GM12892 (cell line): Measurements from ENCODE around the gene IRX4.

Experiments
- POLR2A ChIP-seq: IDR thresholded peaks from 2 replicates; pipeline ENCODE4 v1.6.1; 2011; ENCODE audit warnings: low read depth, low read length, control low read depth
- POLR2AphosphoS5 ChIP-seq: IDR thresholded peaks from 2 replicates; pipeline ENCODE4 v1.6.1; 2011; ENCODE audit warnings: low read depth, low read length, control low read depth
- TAF1 ChIP-seq: IDR thresholded peaks from 2 replicates; pipeline ENCODE4 v1.6.1; 2011; ENCODE audit warnings: low read depth, mild to moderate bottlenecking, control low read depth, low read length, borderline replicate concordance

DNA sequence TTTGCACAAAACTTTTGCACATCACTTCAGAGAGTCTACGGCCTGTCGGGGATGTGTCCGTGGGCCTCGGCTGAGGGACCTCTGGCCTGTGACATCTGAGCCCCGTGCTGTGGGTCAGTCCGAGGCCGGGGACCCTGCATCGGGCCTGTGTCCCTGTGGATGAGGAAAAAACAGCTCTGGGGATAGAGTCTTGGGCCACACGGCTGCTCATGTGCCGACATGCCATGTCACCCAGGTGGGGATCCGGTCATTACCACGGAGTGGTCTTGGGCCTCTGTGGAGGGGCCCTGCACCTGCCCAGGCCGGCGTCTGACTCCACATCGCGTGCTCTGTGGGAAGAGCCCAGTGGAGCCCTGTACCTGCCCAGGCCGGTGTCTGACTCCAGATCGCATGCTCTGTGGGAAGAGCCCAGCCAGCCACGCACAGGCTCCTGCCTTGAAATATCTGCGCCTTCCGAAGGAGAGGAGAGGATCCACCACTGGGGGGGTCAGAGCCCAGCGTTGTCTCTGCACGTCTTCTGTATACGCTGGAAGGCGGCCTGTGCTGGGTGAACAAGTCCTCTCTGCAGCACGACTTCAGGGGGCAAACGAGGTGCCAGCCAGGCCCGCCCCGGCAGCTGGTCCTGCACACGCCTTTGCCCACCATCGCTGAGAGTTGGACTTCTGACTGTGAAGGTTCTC is 27.5 kb upstream of the IRX4 start:
- TF ChIP-seq POLR2AphosphoS5, result no peak
- no peak for TF ChIP-seq POLR2A
- no peak for TF ChIP-seq TAF1
